Endothelial cell of umbilical vein (primary cell): Measurements from ENCODE around the gene DUSP6. TPM values are rescaled to one million over a fixed set of nuclear protein-coding genes. Genes with fewer than 3 reads are reported as not detected.

Experiments
- BruUV-seq: library from RNA; stranded (reverse); fragments of 400-500 nt; replicated peaks from 2 replicates; lab custom pipeline; 2021; lab: Mats Ljungman, UMichigan
- CTCF ChIA-PET: fragments of 300-600, 350-600 bp; sonication (Branson Sonifier 250); formaldehyde crosslinking; loops from one replicate; lab custom pipeline; 2021; ENCODE audit warnings: antibody characterized with exemption, inconsistent platforms; lab: Charles Lee
- POLR2A ChIA-PET: fragments of 300-600, 350-600 bp; sonication (Branson Sonifier 250); formaldehyde crosslinking; loops from one replicate; lab custom pipeline; 2021; ENCODE audit warnings: antibody characterized with exemption, inconsistent platforms; lab: Charles Lee
- DNase-seq: peaks from one replicate; pipeline ENCODE4 v3.0.0-alpha.2; 2011; ENCODE audit warnings: low read depth, low spot score
- FAIRE-seq: peaks from 2 replicates; lab custom pipeline; 2011; peaks lifted over from hg19 to GRCh38; lab: Jason Lieb, UNC
- H2AFZ ChIP-seq: 2 replicates; pipeline ENCODE4 v1.6.0; 2012; ENCODE audit warnings: low read depth, low read length, control low read depth, inconsistent platforms
- H3K27ac ChIP-seq: 2 replicates; pipeline ENCODE4 v1.5.1; 2011; ENCODE audit warnings: low read depth, mild to moderate bottlenecking, control low read depth, low read length, moderate library complexity; ENCODE audit not compliant: insufficient read depth
- H3K27me3 ChIP-seq, 2 experiments: 2 replicates each; pipeline versions ENCODE4 v1.6.0 to v1.6.1; 2011; ENCODE audit warnings: low read length in 2 of 2, mixed read lengths in 1 of 2; ENCODE audit not compliant: control insufficient read depth in 2 of 2, insufficient read depth in 2 of 2
- H3K36me3 ChIP-seq, 2 experiments: 2 replicates in 1 of 2; 3 replicates in 1 of 2; pipeline ENCODE4 v1.5.1; 2011; ENCODE audit warnings: low read length in 2 of 2, mild to moderate bottlenecking in 1 of 2, moderate library complexity in 1 of 2; ENCODE audit not compliant: control insufficient read depth in 2 of 2, insufficient read depth in 2 of 2; ENCODE audit errors: extremely low read depth in 1 of 2
- H3K4me1 ChIP-seq: 3 replicates; pipeline ENCODE4 v1.5.1; 2011; ENCODE audit warnings: mild to moderate bottlenecking, low read length; ENCODE audit not compliant: control insufficient read depth, insufficient read depth; ENCODE audit errors: extremely low read depth
- H3K4me2 ChIP-seq: 2 replicates; pipeline ENCODE4 v1.6.1; 2011; ENCODE audit warnings: low read length, control low read depth, mixed read lengths; ENCODE audit not compliant: insufficient read depth
- H3K4me3 ChIP-seq, 3 experiments: fragments of 200-600 bp in 1 of 3; sonication (generic), shearing (Covaris generic) in 1 of 3; replicated peaks in 1 of 3; 2 replicates each; pipeline ENCODE4 v1.5.1; 2011 to 2016; ENCODE audit warnings: control low read depth in 3 of 3, low read length in 3 of 3, mild to moderate bottlenecking in 2 of 3, inconsistent platforms in 1 of 3, low read depth in 1 of 3, moderate library complexity in 1 of 3; ENCODE audit not compliant: insufficient read depth in 1 of 3
- H3K79me2 ChIP-seq: 2 replicates; pipeline ENCODE4 v1.6.0; 2012; ENCODE audit warnings: low read length, inconsistent platforms; ENCODE audit not compliant: control insufficient read depth, insufficient read depth
- H3K9ac ChIP-seq: replicated peaks from 2 replicates; pipeline ENCODE3; 2011; ENCODE audit warnings: low read length, control low read depth; ENCODE audit not compliant: insufficient read depth; ENCODE audit errors: extremely low read depth
- H3K9me1 ChIP-seq: replicated peaks from 3 replicates; pipeline ENCODE4 v1.6.0; 2011; ENCODE audit warnings: mild to moderate bottlenecking, low read length; ENCODE audit not compliant: control insufficient read depth, insufficient read depth; ENCODE audit errors: extremely low read depth
- H3K9me3 ChIP-seq: replicated peaks from 2 replicates; pipeline ENCODE4 v1.5.1; 2012; ENCODE audit warnings: low read length, inconsistent platforms; ENCODE audit not compliant: control insufficient read depth, insufficient read depth
- H4K20me1 ChIP-seq: replicated peaks from 2 replicates; pipeline ENCODE3; 2011; ENCODE audit warnings: mild to moderate bottlenecking, low read length; ENCODE audit not compliant: control insufficient read depth, insufficient read depth; ENCODE audit errors: extremely low read depth
- GATA2 ChIP-seq: IDR thresholded peaks from 2 replicates; pipeline ENCODE4 v1.7.0; 2011; ENCODE audit warnings: low read depth, mild to moderate bottlenecking, moderate library complexity, mixed read lengths, low read length; ENCODE audit not compliant: insufficient read length, insufficient read depth
- JUN ChIP-seq: IDR thresholded peaks from 2 replicates; pipeline ENCODE4 v1.6.1; 2011; ENCODE audit warnings: borderline replicate concordance, low read depth; ENCODE audit not compliant: insufficient read length, insufficient read depth
- MYC ChIP-seq: IDR thresholded peaks from one replicate; pipeline ENCODE4 v1.6.1; 2011; ENCODE audit warnings: mild to moderate bottlenecking, low read depth, low read length
- POLR2A ChIP-seq: IDR thresholded peaks from 2 replicates; pipeline ENCODE4 v1.6.1; 2012; ENCODE audit warnings: low read depth, mild to moderate bottlenecking, control low read depth, low read length
- POLR2AphosphoS5 ChIP-seq: IDR thresholded peaks from 2 replicates; pipeline ENCODE4 v1.6.1; 2012; ENCODE audit warnings: low read depth, mild to moderate bottlenecking, control low read depth, low read length, moderate library complexity; ENCODE audit not compliant: insufficient read depth
- dilution Hi-C: fragments of 300-500 bp; cut with MboI; formaldehyde crosslinking; loops from one replicate; pipeline ENCODE4 v1.15.0; 2019; ENCODE audit warnings: low sequenced_read_pairs; ENCODE audit not compliant: extremely low pct_ligation_motif_present
- intact Hi-C: fragments of 100-400 bp; cut with micrococcal nuclease; formaldehyde crosslinking; loops from one replicate; pipeline ENCODE4 v1.10.0; 2022
- polyA plus RNA-seq, 4 experiments: library from polyadenylated mRNA; depleted of rRNA in 3 of 4; stranded (reverse) in 3 of 4; unstranded in 1 of 4; fragments of >200 nt; gene quantifications; 2 replicates each; pipeline versions ENCODE4 v1.2.1 to v1.2.3, GENCODE V29; 2011 to 2012; ENCODE audit warnings: missing spikeins in 1 of 4
- total RNA-seq: library from RNA; stranded (reverse); gene quantifications from 2 replicates; pipeline ENCODE4 v1.2.3, GENCODE V29; 2021
- TF ChIP-seq, protein P1 (sequence below), 2 donors: IDR thresholded peaks; 1 replicate in 1 of 2; 2 replicates in 1 of 2; pipeline ENCODE4 v1.5.1; 2011; ENCODE audit warnings: low read length in 2 of 2, mild to moderate bottlenecking in 2 of 2, moderate library complexity in 2 of 2, control low read depth in 1 of 2, inconsistent platforms in 1 of 2, low read depth in 1 of 2; ENCODE audit not compliant: insufficient read depth in 1 of 2; ENCODE audit errors: extremely low read depth in 1 of 2
- TF ChIP-seq, protein P2 (sequence below): IDR thresholded peaks from 2 replicates; pipeline ENCODE4 v1.6.1; 2011; ENCODE audit not compliant: insufficient read depth, insufficient read length

DUSP6 gene
- total and polyA plus RNA-seq, 2 donors (not counting 3 experiments of a cell fraction or from before 2014, with no cell fraction given), result 148 to 149 TPM

DNA sequence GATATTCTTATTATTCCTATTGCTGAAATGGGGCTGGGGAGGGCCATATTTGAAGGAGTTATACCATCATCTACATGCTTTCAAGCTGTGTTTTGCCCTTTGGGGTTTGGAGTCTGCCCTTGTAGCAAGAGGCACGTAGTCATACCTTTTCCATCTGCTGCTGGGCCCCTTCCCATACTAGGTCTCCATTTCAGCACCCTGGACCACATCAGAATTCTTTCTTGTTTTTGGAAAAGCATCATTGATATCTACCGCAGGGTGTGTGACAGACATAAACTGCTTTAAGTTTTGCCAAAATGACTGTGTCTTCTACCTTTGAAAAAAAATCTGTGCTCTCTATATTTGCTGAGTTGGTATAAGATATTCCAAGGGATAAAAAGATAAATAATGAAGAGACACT lies 12.3 kb upstream of the DUSP6 start:
- CTCF ChIA-PET, result no interaction called here

More for the DNA sequence above, 12.3 kb upstream of the DUSP6 start:
- BruUV-seq, result no TSS peak
- DNase-seq, result no peak
- no peaks in the 10 kb centered on the region for H3K9me1 ChIP-seq
- no peak for FAIRE-seq
- no peak overlapping the region for H3K27ac ChIP-seq
- no peak overlapping the region for H2AFZ ChIP-seq
- no peaks in the 10 kb centered on the region for H3K27me3 ChIP-seq
- H4K20me1 ChIP-seq, result no peaks in the 10 kb centered on the region
- no peak overlapping the region for H3K4me3 ChIP-seq
- intact Hi-C loops (no loop called here), dilution Hi-C loops (no loop called here)
- no peaks in the 10 kb centered on the region for H3K9me3 ChIP-seq
- H3K79me2 ChIP-seq, result no peaks in the 10 kb centered on the region
- peaks cover 16% of the 10 kb centered on the region for H3K4me1 ChIP-seq
- no peaks in the 10 kb centered on the region for H3K36me3 ChIP-seq
- no peak overlapping the region for H3K4me2 ChIP-seq
- TF ChIP-seq, protein P1, sequence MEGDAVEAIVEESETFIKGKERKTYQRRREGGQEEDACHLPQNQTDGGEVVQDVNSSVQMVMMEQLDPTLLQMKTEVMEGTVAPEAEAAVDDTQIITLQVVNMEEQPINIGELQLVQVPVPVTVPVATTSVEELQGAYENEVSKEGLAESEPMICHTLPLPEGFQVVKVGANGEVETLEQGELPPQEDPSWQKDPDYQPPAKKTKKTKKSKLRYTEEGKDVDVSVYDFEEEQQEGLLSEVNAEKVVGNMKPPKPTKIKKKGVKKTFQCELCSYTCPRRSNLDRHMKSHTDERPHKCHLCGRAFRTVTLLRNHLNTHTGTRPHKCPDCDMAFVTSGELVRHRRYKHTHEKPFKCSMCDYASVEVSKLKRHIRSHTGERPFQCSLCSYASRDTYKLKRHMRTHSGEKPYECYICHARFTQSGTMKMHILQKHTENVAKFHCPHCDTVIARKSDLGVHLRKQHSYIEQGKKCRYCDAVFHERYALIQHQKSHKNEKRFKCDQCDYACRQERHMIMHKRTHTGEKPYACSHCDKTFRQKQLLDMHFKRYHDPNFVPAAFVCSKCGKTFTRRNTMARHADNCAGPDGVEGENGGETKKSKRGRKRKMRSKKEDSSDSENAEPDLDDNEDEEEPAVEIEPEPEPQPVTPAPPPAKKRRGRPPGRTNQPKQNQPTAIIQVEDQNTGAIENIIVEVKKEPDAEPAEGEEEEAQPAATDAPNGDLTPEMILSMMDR (IDR thresholded peaks at IDR 0.05; ENCODE audit: extremely low read depth in 1 of 2, insufficient read depth in 1 of 2, low read depth in 1 of 2, low read length in 2 of 2), result no peak
- TF ChIP-seq POLR2A (no peak), POLR2AphosphoS5 (no peak), MYC (no peak), JUN (no peak), GATA2 (no peak)
- TF ChIP-seq, protein P2, sequence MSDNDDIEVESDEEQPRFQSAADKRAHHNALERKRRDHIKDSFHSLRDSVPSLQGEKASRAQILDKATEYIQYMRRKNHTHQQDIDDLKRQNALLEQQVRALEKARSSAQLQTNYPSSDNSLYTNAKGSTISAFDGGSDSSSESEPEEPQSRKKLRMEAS, result no peak
- POLR2A ChIA-PET, result no interaction called here
- H3K9ac ChIP-seq, result no peak overlapping the region
